Suprapubic skin (tissue), 4 donors: ENCODE results near the gene SECISBP2. TPM values are rescaled to one million over a fixed set of nuclear protein-coding genes. Genes with fewer than 3 reads are reported as not detected.

Experiments
- DNase-seq, 2 donors: peaks; one replicate each; pipeline ENCODE4 v3.0.0-alpha.2; 2019; ENCODE audit warnings: low spot score in 2 of 2
- H3K27ac ChIP-seq: fragments of 200-600 bp; sonication (generic); one replicate; pipeline ENCODE4 v1.5.1; 2019
- H3K27me3 ChIP-seq: fragments of 200-600 bp; sonication (generic); one replicate; pipeline ENCODE4 v1.5.1; 2019
- H3K36me3 ChIP-seq: fragments of 200-600 bp; sonication (generic); one replicate; pipeline ENCODE4 v1.5.1; 2019
- H3K4me1 ChIP-seq: fragments of 200-600 bp; sonication (generic); one replicate; pipeline ENCODE4 v1.5.1; 2019
- H3K4me3 ChIP-seq: fragments of 200-600 bp; sonication (generic); one replicate; pipeline ENCODE4 v1.5.1; 2019; ENCODE audit warnings: mild to moderate bottlenecking
- H3K9me3 ChIP-seq: fragments of 200-600 bp; sonication (generic); one replicate; pipeline ENCODE4 v1.5.1; 2019
- EP300 ChIP-seq: sonication (generic); formaldehyde crosslinking; IDR thresholded peaks from one replicate; pipeline ENCODE4 v1.6.1; 2017; ENCODE audit warnings: antibody characterized with exemption
- POLR2A ChIP-seq, 2 donors: fragments of 450-650 bp; IDR thresholded peaks; one replicate each; pipeline ENCODE4 v1.6.1; 2017; ENCODE audit warnings: antibody characterized with exemption in 2 of 2, mild to moderate bottlenecking in 2 of 2, moderate library complexity in 2 of 2
- POLR2AphosphoS5 ChIP-seq, 3 donors: sonication (generic); formaldehyde crosslinking; IDR thresholded peaks; one replicate each; pipeline ENCODE4 v1.6.1; 2017; ENCODE audit warnings: antibody characterized with exemption in 3 of 3
- WGBS: methylation state at CpG from one replicate; pipeline ENCODE4 v1.1.5; 2018; 5-methylcytosine and 5-hydroxymethylcytosine counted together
- total RNA-seq, 4 donors: library from RNA; depleted of rRNA; stranded (reverse); fragments of >200 nt; gene quantifications; one replicate each; pipeline ENCODE4 v1.1.0, GENCODE V29; 2016
- TF ChIP-seq, protein P1 (sequence below), 2 donors: fragments of 200-600 bp in 1 of 2; fragments of 450-650 bp in 1 of 2; sonication (generic) in 1 of 2; IDR thresholded peaks; one replicate each; pipeline ENCODE4 v1.5.1; 2016 to 2019; ENCODE audit warnings: antibody characterized with exemption in 2 of 2, mild to moderate bottlenecking in 1 of 2, moderate library complexity in 1 of 2

The SECISBP2 gene
- total RNA-seq, 4 donors from 2014 or later = 43.6 to 111 (median 60.8) TPM

DNA sequence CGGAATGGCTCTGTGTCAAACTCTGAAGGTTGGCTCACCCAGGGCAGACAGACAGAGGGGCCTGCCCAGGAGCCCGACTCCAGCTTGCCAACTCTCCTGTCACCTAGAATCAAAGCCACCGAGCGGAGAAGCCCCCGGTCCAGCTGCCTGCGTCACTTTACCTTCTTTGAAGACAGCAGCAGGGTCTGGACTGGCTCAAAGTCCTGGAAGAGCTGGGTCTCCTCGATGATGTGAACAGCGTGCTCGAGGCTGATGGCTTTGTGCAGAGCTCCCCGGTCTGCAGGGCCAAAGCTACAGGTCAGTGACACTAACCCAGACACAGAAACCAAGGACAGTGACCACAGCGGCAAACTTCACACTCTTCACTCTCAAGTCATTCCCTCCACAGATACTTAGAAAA lies 67.9 kb downstream of the SECISBP2 start:
- 79% methylated on average over 7 of the region's 11 CpGs for WGBS
- no peaks in the 10 kb centered on the region for H3K9me3 ChIP-seq
- TF ChIP-seq EP300 (no peak), POLR2AphosphoS5 (IDR thresholded peaks at IDR 0.05) (no peak), POLR2A (IDR thresholded peaks at IDR 0.05) (no peak)
- TF ChIP-seq, protein P1, sequence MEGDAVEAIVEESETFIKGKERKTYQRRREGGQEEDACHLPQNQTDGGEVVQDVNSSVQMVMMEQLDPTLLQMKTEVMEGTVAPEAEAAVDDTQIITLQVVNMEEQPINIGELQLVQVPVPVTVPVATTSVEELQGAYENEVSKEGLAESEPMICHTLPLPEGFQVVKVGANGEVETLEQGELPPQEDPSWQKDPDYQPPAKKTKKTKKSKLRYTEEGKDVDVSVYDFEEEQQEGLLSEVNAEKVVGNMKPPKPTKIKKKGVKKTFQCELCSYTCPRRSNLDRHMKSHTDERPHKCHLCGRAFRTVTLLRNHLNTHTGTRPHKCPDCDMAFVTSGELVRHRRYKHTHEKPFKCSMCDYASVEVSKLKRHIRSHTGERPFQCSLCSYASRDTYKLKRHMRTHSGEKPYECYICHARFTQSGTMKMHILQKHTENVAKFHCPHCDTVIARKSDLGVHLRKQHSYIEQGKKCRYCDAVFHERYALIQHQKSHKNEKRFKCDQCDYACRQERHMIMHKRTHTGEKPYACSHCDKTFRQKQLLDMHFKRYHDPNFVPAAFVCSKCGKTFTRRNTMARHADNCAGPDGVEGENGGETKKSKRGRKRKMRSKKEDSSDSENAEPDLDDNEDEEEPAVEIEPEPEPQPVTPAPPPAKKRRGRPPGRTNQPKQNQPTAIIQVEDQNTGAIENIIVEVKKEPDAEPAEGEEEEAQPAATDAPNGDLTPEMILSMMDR (IDR thresholded peaks at IDR 0.05) = no peak
- H3K36me3 ChIP-seq = peaks cover 75% of the 10 kb centered on the region
- H3K27me3 ChIP-seq = no peaks in the 10 kb centered on the region
- peaks cover 37% of the 10 kb centered on the region for H3K4me1 ChIP-seq
- H3K27ac ChIP-seq = no peak overlapping the region
- H3K4me3 ChIP-seq = no peak overlapping the region
- DNase-seq = peak in 1 of 2 donors; percentile 53

DNA sequence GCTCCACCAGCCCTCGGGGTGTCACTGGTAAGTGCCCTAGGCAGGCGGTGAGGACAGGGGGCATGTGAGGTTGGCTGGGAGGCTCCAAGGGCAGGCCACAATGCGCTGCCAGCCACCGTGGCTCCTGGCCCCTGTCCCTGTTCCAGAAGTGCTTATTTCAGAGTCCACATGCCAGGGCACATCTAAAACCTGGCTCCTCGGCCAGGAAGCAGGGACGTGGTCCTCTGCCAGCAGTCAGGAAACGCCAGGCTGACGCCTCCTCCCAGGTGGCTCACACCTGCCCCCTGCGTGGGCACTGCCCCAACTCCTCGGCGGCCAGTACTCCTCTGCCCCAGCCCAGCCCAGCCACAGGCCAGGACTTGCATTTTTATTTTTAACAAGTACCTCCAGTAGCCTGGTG lies 68.5 kb downstream of the SECISBP2 start:
- Histone ChIP-seq H3K4me3 (no peak overlapping the region), H3K27me3 (no peaks in the 10 kb centered on the region), H3K27ac (peak overlapping the region; percentile 47), H3K9me3 (no peaks in the 10 kb centered on the region), H3K36me3 (peaks cover 77% of the 10 kb centered on the region), H3K4me1 (peaks cover 37% of the 10 kb centered on the region)
- TF ChIP-seq POLR2A (IDR thresholded peaks at IDR 0.05) = no peak
- TF ChIP-seq POLR2AphosphoS5 (IDR thresholded peaks at IDR 0.05) = no peak
- TF ChIP-seq, protein P1 (IDR thresholded peaks at IDR 0.05) = no peak
- TF ChIP-seq EP300 = no peak
- DNase-seq = peak in 1 of 2 donors; percentile 63
- 58% methylated on average over 6 of the region's 11 CpGs for WGBS

DNA sequence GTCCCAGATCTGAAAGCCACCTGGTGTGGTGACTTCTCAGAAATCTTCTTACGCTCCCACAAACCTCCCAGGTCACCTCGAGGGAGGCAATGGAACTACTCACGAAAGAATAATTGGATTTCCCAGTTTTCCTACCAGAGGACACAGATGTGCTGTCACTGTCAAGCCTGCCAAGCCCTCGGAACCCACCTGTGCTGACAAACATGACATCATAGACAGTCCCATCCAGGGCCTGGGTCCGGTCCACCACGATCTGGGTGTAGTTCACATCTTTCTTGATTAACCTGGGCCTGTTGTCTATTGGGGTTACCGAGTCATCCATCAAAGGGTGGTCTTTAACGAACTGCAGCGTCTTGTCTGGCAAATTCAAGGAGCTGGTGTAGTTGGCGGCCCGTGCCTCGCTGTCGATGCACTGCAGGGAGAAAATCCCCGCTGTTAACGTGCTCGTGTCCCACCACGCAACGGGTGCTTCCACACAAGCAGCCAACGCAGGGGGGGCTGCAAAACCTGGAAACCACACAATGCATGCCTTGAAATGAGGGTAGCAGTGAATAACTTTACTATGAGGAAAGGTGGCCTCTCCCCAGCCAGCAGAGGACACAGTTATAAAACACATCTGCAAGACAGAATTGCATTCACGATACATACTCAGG lies 69.0 kb downstream of the SECISBP2 start:
- H3K36me3 ChIP-seq = peaks cover 79% of the 10 kb centered on the region
- peak in 1 of 2 donors; percentile 62 for DNase-seq
- TF ChIP-seq, protein P1 (IDR thresholded peaks at IDR 0.05) = no peak
- TF ChIP-seq EP300 (no peak), POLR2AphosphoS5 (IDR thresholded peaks at IDR 0.05) (no peak), POLR2A (IDR thresholded peaks at IDR 0.05) (no peak)
- 82% methylated on average over 19 of the region's 20 CpGs for WGBS
- peaks cover 37% of the 10 kb centered on the region for H3K4me1 ChIP-seq
- no peaks in the 10 kb centered on the region for H3K27me3 ChIP-seq
- H3K27ac ChIP-seq = peak overlapping the region; percentile 47
- H3K4me3 ChIP-seq = no peak overlapping the region
- H3K9me3 ChIP-seq = no peaks in the 10 kb centered on the region

DNA sequence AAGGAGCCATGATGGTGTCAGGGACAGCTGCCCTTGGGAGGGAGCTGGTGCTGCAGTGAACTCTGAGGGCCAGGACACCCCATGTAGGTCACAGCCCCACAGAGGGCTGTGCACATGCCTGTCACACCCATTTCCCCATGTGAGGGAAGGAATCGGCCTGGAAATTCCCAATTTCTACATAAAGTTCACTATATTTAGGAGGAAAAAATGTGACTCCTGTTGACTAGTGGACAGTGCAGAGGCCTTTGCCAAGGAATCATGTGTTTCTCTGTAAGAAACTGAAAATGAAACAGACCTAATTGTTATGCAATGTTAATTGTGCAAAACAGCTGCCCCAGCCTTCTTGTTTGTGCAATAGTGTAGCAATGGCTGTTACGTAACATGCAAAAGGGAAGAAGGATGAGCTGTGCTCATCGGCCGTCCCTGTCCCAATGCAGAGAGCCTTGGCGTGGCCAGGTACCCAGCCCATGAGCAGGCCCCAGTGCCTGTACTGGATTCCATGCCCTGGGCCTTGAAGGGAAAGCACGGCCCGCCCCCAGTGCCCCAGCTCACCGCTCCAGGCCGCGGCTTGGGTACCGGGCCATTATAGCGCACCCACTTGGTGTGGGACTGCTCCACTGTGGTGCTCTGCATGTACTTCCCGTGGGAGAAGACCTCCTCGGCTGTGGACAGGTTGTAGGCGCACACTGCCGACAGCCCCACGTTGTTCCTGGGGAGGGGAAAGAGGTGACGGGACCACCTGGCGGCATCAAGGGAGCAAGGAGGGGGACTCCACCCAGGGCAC lies 70.0 kb downstream of the SECISBP2 start:
- Histone ChIP-seq H3K27ac (peak overlapping the region; percentile 47), H3K4me1 (peaks cover 37% of the 10 kb centered on the region), H3K4me3 (no peak overlapping the region), H3K36me3 (peaks cover 79% of the 10 kb centered on the region), H3K9me3 (no peaks in the 10 kb centered on the region), H3K27me3 (no peaks in the 10 kb centered on the region)
- WGBS = 48% methylated on average over 3 of the region's 19 CpGs
- DNase-seq = peak; percentile 86 to 88
- TF ChIP-seq, protein P1 (IDR thresholded peaks at IDR 0.05) = no peak
- TF ChIP-seq POLR2A (IDR thresholded peaks at IDR 0.05) (no peak), EP300 (no peak), POLR2AphosphoS5 (IDR thresholded peaks at IDR 0.05) (peak; percentile 99 to 100 (median 99))

DNA sequence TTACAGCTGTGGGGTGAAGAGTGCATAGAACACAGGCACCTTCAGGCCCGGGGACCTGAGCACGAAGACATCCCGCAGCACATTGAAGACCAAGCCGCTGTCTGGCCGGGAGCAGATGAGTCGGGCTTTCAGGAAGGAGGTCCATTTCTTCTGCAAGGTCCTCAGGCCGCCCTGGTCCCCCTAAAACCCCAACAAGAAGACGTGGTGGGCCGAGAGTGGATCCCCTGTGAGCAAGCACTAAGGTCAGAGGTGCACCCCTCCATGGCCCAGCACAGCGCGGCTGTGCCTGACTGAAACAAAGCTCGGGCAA lies 70.5 kb downstream of the SECISBP2 start:
- TF ChIP-seq POLR2AphosphoS5 (IDR thresholded peaks at IDR 0.05) (no peak), POLR2A (IDR thresholded peaks at IDR 0.05) (no peak)
- TF ChIP-seq, protein P1 (IDR thresholded peaks at IDR 0.05) = no peak
- Histone ChIP-seq H3K36me3 (peaks cover 77% of the 10 kb centered on the region), H3K27me3 (no peaks in the 10 kb centered on the region), H3K9me3 (no peaks in the 10 kb centered on the region), H3K4me3 (no peak overlapping the region), H3K4me1 (peaks cover 37% of the 10 kb centered on the region), H3K27ac (peak overlapping the region; percentile 47)
- DNase-seq = no peak
- 95% methylated on average over 12 of the region's 12 CpGs for WGBS
